Measurements from ENCODE around the gene USP53.
A peak's percentile ranks its signal among the peaks of the same experiment; 100 is the strongest.

Gene USP53

GRCh38 chr4:119212234-119212963 is at the start of gene USP53 (continued):
- TF ChIP-seq REST (tag by site-specific recombination; IDR thresholded peaks at IDR 0.05): no peak
- peak; percentile 58 for TF ChIP-seq KLF16 (tag by site-specific recombination; IDR thresholded peaks at IDR 0.05)
- TF ChIP-seq ZNF501 (tag by site-specific recombination; IDR thresholded peaks at IDR 0.05): peak; percentile 82; the same call in 1 of the 2 replicates

- no peak overlapping the region for H3K27ac ChIP-seq (ENCODE audit: extremely low read depth, low read depth, low read length)
- TF ChIP-seq ZNF704 (tag by site-specific recombination; IDR thresholded peaks at IDR 0.05) (no peak), ZNF146 (tag by site-specific recombination; IDR thresholded peaks at IDR 0.05) (no peak), ZNF221 (tag by site-specific recombination; IDR thresholded peaks at IDR 0.05; ENCODE audit: borderline replicate concordance) (no peak)
- H3K4me3 ChIP-seq (ENCODE audit: low read depth, low read length): no peak overlapping the region
- no peaks in the 10 kb centered on the region for H3K9me3 ChIP-seq (ENCODE audit: control insufficient read depth, insufficient read depth, low read depth, low read length)
- ChIA-PET CTCF (no interaction called here), POLR2A (no interaction called here)
- H3K4me1 ChIP-seq (ENCODE audit: control insufficient read depth, insufficient read depth, low read length): no peaks in the 10 kb centered on the region
- H3K36me3 ChIP-seq (ENCODE audit: control insufficient read depth in 2 of 2, insufficient read depth in 1 of 2, low read length in 2 of 2): no peaks in the 10 kb centered on the region
Measured at GRCh38 chr4:119165767-119166166, 46.7 kb upstream of the USP53 start.

GRCh38 chr4:119170195-119170594 is 42.3 kb upstream of the USP53 start:
- H3K9me3 ChIP-seq (ENCODE audit: control insufficient read depth, insufficient read depth, low read depth, low read length): no peaks in the 10 kb centered on the region
- ChIA-PET POLR2A (no interaction called here), CTCF (no interaction called here)
- no peaks in the 10 kb centered on the region for H3K36me3 ChIP-seq (ENCODE audit: control insufficient read depth in 2 of 2, insufficient read depth in 1 of 2, low read length in 2 of 2)
- TF ChIP-seq SP7 (tag by site-specific recombination; IDR thresholded peaks at IDR 0.05): no peak
- TF ChIP-seq OSR2 (tag by site-specific recombination; IDR thresholded peaks at IDR 0.05): no peak
- no peak for TF ChIP-seq ZNF398 (tag by site-specific recombination; IDR thresholded peaks at IDR 0.05)
- TF ChIP-seq BCL11B (tag by site-specific recombination; IDR thresholded peaks at IDR 0.05; ENCODE audit: low read depth): no peak
- no peak for TF ChIP-seq ZNF133 (tag by site-specific recombination; IDR thresholded peaks at IDR 0.05)
- TF ChIP-seq ZNF48 (tag by site-specific recombination; IDR thresholded peaks at IDR 0.05): no peak
- no peak for TF ChIP-seq ZNF558 (tag by site-specific recombination; IDR thresholded peaks at IDR 0.05)
- TF ChIP-seq ZNF600 (tag by site-specific recombination; IDR thresholded peaks at IDR 0.05): no peak
- TF ChIP-seq ZNF621 (tag by site-specific recombination; IDR thresholded peaks at IDR 0.05): no peak
- TF ChIP-seq ZNF530 (tag by site-specific recombination; IDR thresholded peaks at IDR 0.05; ENCODE audit: low read depth): no peak
- H3K4me3 ChIP-seq (ENCODE audit: low read depth, low read length): no peak overlapping the region
- no peak overlapping the region for H3K27ac ChIP-seq (ENCODE audit: extremely low read depth, low read depth, low read length)
- no peaks in the 10 kb centered on the region for H3K4me1 ChIP-seq (ENCODE audit: control insufficient read depth, insufficient read depth, low read length)
